SK-N-SH (cell line): Measurements from ENCODE around the gene NIBAN1. TPM values are rescaled to one million over a fixed set of nuclear protein-coding genes. Genes with fewer than 3 reads are reported as not detected.

Source experiments
- CTCF ChIA-PET: fragments of 300-600, 350-600 bp; formaldehyde crosslinking; extraction: SDS; loops from one replicate; lab custom pipeline; 2021; lab: Yijun Ruan, JAX
- POLR2A ChIA-PET: fragments of 350-600 bp; sonication (Branson Sonifier 250); formaldehyde crosslinking; extraction: SDS; loops from one replicate; lab custom pipeline; 2020; ENCODE audit warnings: antibody characterized with exemption, inconsistent platforms; lab: Yijun Ruan, JAX
- DNase-seq: peaks from one replicate; pipeline ENCODE4 v3.0.0; 2012
- H2AFZ ChIP-seq: fragments of 200-600 bp; sonication (generic); 2 replicates; pipeline ENCODE4 v1.8.1; 2016; ENCODE audit warnings: antibody characterized with exemption, mild to moderate bottlenecking, low read depth
- H3F3A ChIP-seq: fragments of 200-600 bp; sonication (generic); replicated peaks from 2 replicates; pipeline ENCODE3; 2016; ENCODE audit warnings: antibody characterized with exemption, mild to moderate bottlenecking; ENCODE audit not compliant: insufficient read depth
- H3K27ac ChIP-seq, 2 experiments: fragments of 200-500 bp in 1 of 2; fragments of 200-600 bp in 1 of 2; sonication (Bioruptor generic) in 1 of 2; sonication (generic), shearing (Covaris generic) in 1 of 2; 2 replicates each; pipeline versions ENCODE4 v1.5.1 to v1.6.1; 2014 to 2016; ENCODE audit warnings: low read depth in 2 of 2, inconsistent platforms in 1 of 2, low read length in 1 of 2, mild to moderate bottlenecking in 1 of 2, mixed read lengths in 1 of 2
- H3K27me3 ChIP-seq: fragments of 200-600 bp; sonication (generic), shearing (Covaris generic); 2 replicates; pipeline ENCODE4 v1.6.1; 2016; ENCODE audit warnings: mixed run types; ENCODE audit not compliant: insufficient read depth
- H3K36me3 ChIP-seq, 2 experiments: fragments of 200-500 bp in 1 of 2; fragments of 200-600 bp in 1 of 2; sonication (Bioruptor generic) in 1 of 2; sonication (generic) in 1 of 2; replicated peaks in 1 of 2; 2 replicates each; pipeline versions ENCODE3 to v1.5.1; 2014 to 2016; ENCODE audit warnings: low read length in 1 of 2, mild to moderate bottlenecking in 1 of 2; ENCODE audit not compliant: insufficient read depth in 2 of 2, control insufficient read depth in 1 of 2
- H3K4me1 ChIP-seq, 2 experiments: fragments of 200-500 bp in 1 of 2; fragments of 200-600 bp in 1 of 2; sonication (Bioruptor generic) in 1 of 2; sonication (generic), shearing (Covaris generic) in 1 of 2; 2 replicates each; pipeline versions ENCODE4 v1.5.1 to v1.6.1; 2014 to 2016; ENCODE audit warnings: low read depth in 1 of 2, low read length in 1 of 2, mixed run types in 1 of 2; ENCODE audit not compliant: insufficient read depth in 2 of 2, control insufficient read depth in 1 of 2
- H3K4me2 ChIP-seq: fragments of 200-600 bp; sonication (generic), shearing (Covaris generic); 2 replicates; pipeline ENCODE4 v1.6.1; 2017; ENCODE audit warnings: mixed run types
- H3K4me3 ChIP-seq, 2 experiments: fragments of 200-500 bp in 1 of 2; fragments of 200-600 bp in 1 of 2; sonication (Bioruptor generic) in 1 of 2; sonication (generic), shearing (Covaris generic) in 1 of 2; 2 replicates each; pipeline versions ENCODE4 v1.5.1 to v1.8.1; 2014 to 2016; ENCODE audit warnings: low read depth in 2 of 2, inconsistent platforms in 1 of 2, low read length in 1 of 2, mild to moderate bottlenecking in 1 of 2, mixed read lengths in 1 of 2, moderate library complexity in 1 of 2
- H3K79me2 ChIP-seq: fragments of 200-600 bp; sonication (generic); 2 replicates; pipeline ENCODE4 v1.8.1; 2017; ENCODE audit warnings: mild to moderate bottlenecking; ENCODE audit not compliant: insufficient read depth
- H3K9ac ChIP-seq: fragments of 200-600 bp; sonication (generic); 2 replicates; pipeline ENCODE4 v1.6.1; 2017; ENCODE audit warnings: mixed run types
- H3K9me2 ChIP-seq: fragments of 200-600 bp; sonication (generic); 2 replicates; pipeline ENCODE4 v1.6.1; 2017; ENCODE audit warnings: mixed run types
- H3K9me3 ChIP-seq: fragments of 200-600 bp; sonication (generic); 2 replicates; pipeline ENCODE4 v1.6.1; 2017; ENCODE audit warnings: mixed run types, mild to moderate bottlenecking, moderate library complexity
- H4K20me1 ChIP-seq: fragments of 200-600 bp; sonication (generic); 2 replicates; pipeline ENCODE4 v1.6.1; 2017; ENCODE audit warnings: mild to moderate bottlenecking, mixed run types; ENCODE audit not compliant: insufficient read depth
- CTCF ChIP-seq: fragments of 200-600 bp; sonication (generic); IDR thresholded peaks from 2 replicates; pipeline ENCODE4 v1.6.1; 2017; ENCODE audit warnings: antibody characterized with exemption, mild to moderate bottlenecking, moderate library complexity
- FOXM1 ChIP-seq: IDR thresholded peaks from 2 replicates; pipeline ENCODE4 v1.4.0; 2012; ENCODE audit warnings: low read depth, mild to moderate bottlenecking
- NRF1 ChIP-seq: IDR thresholded peaks from 2 replicates; pipeline ENCODE4 v1.6.1; 2012; ENCODE audit warnings: low read depth, mild to moderate bottlenecking, low read length
- PBX3 ChIP-seq: IDR thresholded peaks from 2 replicates; pipeline ENCODE4; 2012
- RAD21 ChIP-seq: IDR thresholded peaks from 2 replicates; pipeline ENCODE4 v1.6.1; 2012; ENCODE audit warnings: mild to moderate bottlenecking, low read length
- SIN3A ChIP-seq: IDR thresholded peaks from 2 replicates; pipeline ENCODE4 v1.6.1; 2012; ENCODE audit warnings: low read depth, mild to moderate bottlenecking, low read length, moderate library complexity, borderline replicate concordance
- SMC3 ChIP-seq: IDR thresholded peaks from 2 replicates; pipeline ENCODE4 v1.6.1; 2012; ENCODE audit warnings: low read depth, low read length, improper control_type of control experiment
- TCF12 ChIP-seq: IDR thresholded peaks from 2 replicates; pipeline ENCODE4 v1.4.0; 2012
- TEAD4 ChIP-seq: IDR thresholded peaks from 2 replicates; pipeline ENCODE4 v1.4.0; 2012; ENCODE audit warnings: mild to moderate bottlenecking, borderline replicate concordance; ENCODE audit not compliant: insufficient read depth
- USF2 ChIP-seq: fragments of 150-350 bp; IDR thresholded peaks from 2 replicates; pipeline ENCODE4 v1.6.1; 2017; ENCODE audit warnings: antibody characterized with exemption, low read length, low read depth, borderline replicate concordance
- YY1 ChIP-seq: IDR thresholded peaks from 2 replicates; pipeline ENCODE4 v1.4.0; 2012; ENCODE audit warnings: low read depth, mild to moderate bottlenecking
- ZBTB33 ChIP-seq: IDR thresholded peaks from 2 replicates; pipeline ENCODE4 v1.4.0; 2012; ENCODE audit warnings: low read depth, borderline replicate concordance
- WGBS: methylation state at CpG from one replicate; pipeline ENCODE4 v1.1.6; 2017; ENCODE audit warnings: low lambda C conversion rate; 5-methylcytosine and 5-hydroxymethylcytosine counted together
- polyA plus RNA-seq, 3 experiments: library from polyadenylated mRNA; depleted of rRNA; stranded (reverse); fragments of >200 nt; gene quantifications; 2 replicates each; pipeline ENCODE4 v1.2.3, GENCODE V29; 2012

Gene NIBAN1
- polyA plus RNA-seq, 1 of the 3 experiments (the other 2 are of a cell fraction): 23.9 TPM

GRCh38 chr1:184956999-184957700, 17.2 kb downstream of the NIBAN1 start:
- no peak overlapping the region for H3K4me2 ChIP-seq
- no peak for DNase-seq
- H3K36me3 ChIP-seq: no peaks in the 10 kb centered on the region
- POLR2A ChIA-PET: no interaction called here
- TF ChIP-seq SIN3A (no peak), TEAD4 (no peak), USF2 (no peak), NRF1 (no peak), FOXM1 (no peak), YY1 (no peak), ZBTB33 (no peak), PBX3 (no peak), TCF12 (no peak), RAD21 (no peak)
- H3F3A ChIP-seq: peaks cover 10% of the 10 kb centered on the region
- no peak overlapping the region for H3K4me3 ChIP-seq
- 85% methylated on average over 4 of the region's 4 CpGs for WGBS
- H3K27me3 ChIP-seq: no peaks in the 10 kb centered on the region
- no peak overlapping the region for H2AFZ ChIP-seq
- no peaks in the 10 kb centered on the region for H3K9me3 ChIP-seq
- H3K9ac ChIP-seq: no peak overlapping the region
- no peaks in the 10 kb centered on the region for H4K20me1 ChIP-seq
- H3K9me2 ChIP-seq: no peaks in the 10 kb centered on the region
- H3K27ac ChIP-seq: no peak overlapping the region
- H3K4me1 ChIP-seq: peaks cover 18 to 23% of the 10 kb centered on the region in 2 experiments; a peak in 3 of 4 replicates
- CTCF ChIA-PET: interaction anchor here (1.3 to 1.5 kb wide), 2 partner anchors 25 to 152 kb away, joined by 4 to 5 read pairs; no protein-coding TSS in a partner anchor
- H3K79me2 ChIP-seq: no peaks in the 10 kb centered on the region; the same call in 1 of the 2 replicates

GRCh38 chr1:184954232-184954995, 19.9 kb downstream of the NIBAN1 start:
- H3K9me3 ChIP-seq: no peaks in the 10 kb centered on the region
- H3K4me2 ChIP-seq: 0 out of 2 replicates have a peak overlapping the region, but pooled peaks have one; percentile 5
- 61% methylated on average over 4 of the region's 4 CpGs for WGBS
- H4K20me1 ChIP-seq: no peaks in the 10 kb centered on the region
- H3K4me3 ChIP-seq: no peak overlapping the region
- peaks cover 0 to 3% of the 10 kb centered on the region in 2 experiments for H3K36me3 ChIP-seq
- no peaks in the 10 kb centered on the region for H3K27me3 ChIP-seq
- POLR2A ChIA-PET: no interaction called here
- no peaks in the 10 kb centered on the region for H3K9me2 ChIP-seq
- no peak overlapping the region for H3K9ac ChIP-seq
- peak; percentile 22 for DNase-seq
- H2AFZ ChIP-seq: no peak overlapping the region
- H3K79me2 ChIP-seq: no peaks in the 10 kb centered on the region; the same call in 1 of the 2 replicates
- CTCF ChIA-PET: interaction anchor here (0.9 kb wide), 1 partner anchor 20 kb away, joined by 3 read pairs; the partner anchor contains the start of gene NIBAN1
- H3K4me1 ChIP-seq: peaks cover 12 to 22% of the 10 kb centered on the region in 2 experiments; a peak in 3 of 4 replicates
- peaks cover 7% of the 10 kb centered on the region for H3F3A ChIP-seq
- peak overlapping the region; percentile 39 to 70 for H3K27ac ChIP-seq
- TF ChIP-seq SMC3 (0 out of 2 replicates have a peak, but pooled peaks have one; percentile 12), TCF12 (0 out of 2 replicates have a peak, but pooled peaks have one; percentile 11), RAD21 (0 out of 2 replicates have a peak, but pooled peaks have one; percentile 20), TEAD4 (no peak), CTCF (peak; percentile 43)
- TF ChIP-seq, all 33 proteins: peak for 4
